H1 (cell line): ENCODE data around the gene F10. TPM values are rescaled to one million over a fixed set of nuclear protein-coding genes. Genes with fewer than 3 reads are reported as not detected.

Experiments
- CTCF ChIA-PET: fragments of 300-600 bp; sonication (Branson Sonifier 250); formaldehyde crosslinking; loops from one replicate; lab custom pipeline; 2021; ENCODE audit not compliant: partially characterized antibody; lab: Charles Lee
- POLR2A ChIA-PET: fragments of 300-600 bp; sonication (Branson Sonifier 250); formaldehyde crosslinking; loops from one replicate; lab custom pipeline; 2021; ENCODE audit warnings: inconsistent platforms; ENCODE audit not compliant: partially characterized antibody; lab: Charles Lee
- DNase-seq, 2 experiments: peaks; one replicate each; pipeline versions ENCODE4 v3.0.0 to v3.0.0-alpha.2; 2010 to 2022; ENCODE audit warnings: low spot score in 2 of 2, low read depth in 1 of 2, mixed read lengths in 1 of 2
- FAIRE-seq: peaks from 2 replicates; lab custom pipeline; 2011; peaks lifted over from hg19 to GRCh38; lab: Jason Lieb, UNC
- H2AFZ ChIP-seq: 2 replicates; pipeline ENCODE4 v1.8.1; 2012; ENCODE audit warnings: low read length, inconsistent platforms
- H2AK5ac ChIP-seq: 2 replicates; pipeline ENCODE4 v1.6.1; 2013; ENCODE audit warnings: low read depth, low read length
- H2BK120ac ChIP-seq: replicated peaks from 2 replicates; pipeline ENCODE3; 2013; ENCODE audit warnings: low read depth, low read length, inconsistent platforms
- H2BK12ac ChIP-seq: 2 replicates; pipeline ENCODE4 v1.6.1; 2013; ENCODE audit warnings: low read depth, low read length
- H2BK15ac ChIP-seq: 2 replicates; pipeline ENCODE4 v1.6.1; 2013; ENCODE audit warnings: low read length
- H2BK20ac ChIP-seq: 2 replicates; pipeline ENCODE4 v1.6.1; 2013; ENCODE audit warnings: low read length
- H2BK5ac ChIP-seq: 2 replicates; pipeline ENCODE4 v1.6.1; 2013; ENCODE audit warnings: low read depth, low read length
- H3K14ac ChIP-seq: 2 replicates; pipeline ENCODE4 v1.6.1; 2013; ENCODE audit warnings: inconsistent platforms; ENCODE audit not compliant: insufficient read length
- H3K18ac ChIP-seq: 2 replicates; pipeline ENCODE4 v1.6.1; 2013; ENCODE audit warnings: low read length; ENCODE audit errors: extremely low read depth
- H3K23ac ChIP-seq: 2 replicates; pipeline ENCODE4 v1.6.1; 2013; ENCODE audit warnings: inconsistent platforms; ENCODE audit not compliant: insufficient read length
- H3K23me2 ChIP-seq: 2 replicates; pipeline ENCODE4 v1.6.1; 2013; ENCODE audit warnings: low read depth, low read length
- H3K27ac ChIP-seq: 2 replicates; pipeline ENCODE4 v1.6.1; 2011; ENCODE audit warnings: low read depth, low read length, inconsistent platforms
- H3K27me3 ChIP-seq, 4 experiments: replicated peaks in 1 of 4; 1 replicate in 1 of 4; 2 replicates in 3 of 4; pipeline versions ENCODE4 v1.6.1 to v1.8.1; 2011 to 2013; ENCODE audit warnings: low read length in 3 of 4, mild to moderate bottlenecking in 3 of 4, inconsistent platforms in 2 of 4, mixed read lengths in 2 of 4, moderate library complexity in 1 of 4; ENCODE audit not compliant: control insufficient read depth in 3 of 4, insufficient read depth in 3 of 4; ENCODE audit errors: extremely low read depth in 1 of 4
- H3K36me3 ChIP-seq, 4 experiments: 2 replicates each; pipeline versions ENCODE4 v1.6.1 to v1.8.1; 2011 to 2013; ENCODE audit warnings: mild to moderate bottlenecking in 4 of 4, low read length in 3 of 4, moderate library complexity in 2 of 4, control low read depth in 1 of 4, inconsistent platforms in 1 of 4; ENCODE audit not compliant: insufficient read depth in 4 of 4, control insufficient read depth in 2 of 4
- H3K4ac ChIP-seq: replicated peaks from 2 replicates; pipeline ENCODE3; 2013; ENCODE audit warnings: low read length, low read depth, mixed read lengths, inconsistent platforms; ENCODE audit not compliant: insufficient read length
- H3K4me1 ChIP-seq, 4 experiments: replicated peaks in 1 of 4; 1 replicate in 1 of 4; 2 replicates in 3 of 4; pipeline versions ENCODE4 v1.6.1 to v1.8.1; 2011 to 2013; ENCODE audit warnings: low read length in 3 of 4, inconsistent platforms in 2 of 4, mixed read lengths in 1 of 4; ENCODE audit not compliant: insufficient read depth in 4 of 4, control insufficient read depth in 3 of 4
- H3K4me2 ChIP-seq, 2 experiments: 2 replicates each; pipeline versions ENCODE4 v1.6.1 to v1.8.1; 2011 to 2013; ENCODE audit warnings: low read depth in 2 of 2, low read length in 2 of 2, control low read depth in 1 of 2, inconsistent platforms in 1 of 2, mild to moderate bottlenecking in 1 of 2; ENCODE audit not compliant: insufficient read depth in 1 of 2
- H3K4me3 ChIP-seq, 4 experiments: fragments of 200-600, 300-600 bp in 1 of 4; sonication (generic), shearing (Covaris generic), sonication (Bioruptor Twin) in 1 of 4; 2 replicates each; pipeline versions ENCODE4 v1.5.1 to v1.8.1; 2011 to 2016; ENCODE audit warnings: low read length in 4 of 4, low read depth in 3 of 4, control low read depth in 2 of 4, inconsistent platforms in 2 of 4, mild to moderate bottlenecking in 2 of 4, mixed read lengths in 1 of 4, moderate library complexity in 1 of 4; ENCODE audit not compliant: insufficient read depth in 2 of 4; ENCODE audit errors: extremely low read depth in 1 of 4
- H3K56ac ChIP-seq: replicated peaks from 2 replicates; pipeline ENCODE3; 2013; ENCODE audit warnings: low read depth, mild to moderate bottlenecking, mixed read lengths, low read length, inconsistent platforms; ENCODE audit not compliant: insufficient read length
- H3K79me1 ChIP-seq: 2 replicates; pipeline ENCODE4 v1.6.1; 2013; ENCODE audit warnings: low read depth, low read length, control low read depth
- H3K79me2 ChIP-seq, 2 experiments: 2 replicates each; pipeline versions ENCODE4 v1.6.1 to v1.8.1; 2012 to 2013; ENCODE audit warnings: low read length in 2 of 2, mild to moderate bottlenecking in 2 of 2, inconsistent platforms in 1 of 2; ENCODE audit not compliant: insufficient read depth in 2 of 2, control insufficient read depth in 1 of 2
- H3K9ac ChIP-seq, 4 experiments: replicated peaks in 1 of 4; 1 replicate in 1 of 4; 2 replicates in 3 of 4; pipeline versions ENCODE4 v1.6.1 to v1.8.1; 2011 to 2013; ENCODE audit warnings: low read depth in 3 of 4, low read length in 3 of 4, control low read depth in 2 of 4, mild to moderate bottlenecking in 2 of 4, moderate library complexity in 2 of 4, inconsistent platforms in 1 of 4; ENCODE audit errors: extremely low read depth in 1 of 4
- H3K9me3 ChIP-seq, 2 experiments: 2 replicates each; pipeline versions ENCODE4 v1.6.1 to v1.8.1; 2012 to 2013; ENCODE audit warnings: mild to moderate bottlenecking in 2 of 2, moderate library complexity in 2 of 2, control low read depth in 1 of 2, inconsistent platforms in 1 of 2, low read depth in 1 of 2, low read length in 1 of 2, mixed read lengths in 1 of 2; ENCODE audit not compliant: insufficient read depth in 2 of 2
- H4K20me1 ChIP-seq, 2 experiments: replicated peaks in 1 of 2; 2 replicates each; pipeline versions ENCODE3 to v1.8.1; 2011 to 2013; ENCODE audit warnings: inconsistent platforms in 2 of 2, low read length in 2 of 2, mild to moderate bottlenecking in 1 of 2; ENCODE audit not compliant: insufficient read depth in 2 of 2, control insufficient read depth in 1 of 2
- H4K5ac ChIP-seq: 2 replicates; pipeline ENCODE4 v1.6.1; 2013; ENCODE audit warnings: low read length, low read depth, mixed read lengths, inconsistent platforms; ENCODE audit not compliant: insufficient read length
- H4K8ac ChIP-seq: 2 replicates; pipeline ENCODE4 v1.8.0; 2013; ENCODE audit warnings: mild to moderate bottlenecking, moderate library complexity, low read length, inconsistent platforms; ENCODE audit not compliant: insufficient read depth; ENCODE audit errors: extremely low read depth
- H4K91ac ChIP-seq: replicated peaks from 2 replicates; pipeline ENCODE3; 2013; ENCODE audit warnings: low read length, mixed read lengths, inconsistent platforms; ENCODE audit not compliant: insufficient read length
- NRF1 ChIP-seq: IDR thresholded peaks from 2 replicates; pipeline ENCODE4 v1.6.1; 2011; ENCODE audit warnings: mild to moderate bottlenecking, low read depth, low read length, improper control_type of control experiment
- POU5F1 ChIP-seq: IDR thresholded peaks from 2 replicates; pipeline ENCODE4 v1.6.1; 2011; ENCODE audit warnings: low read depth, mild to moderate bottlenecking, low read length, moderate library complexity
- WGBS, 2 experiments: shearing (Covaris generic) in 1 of 2; methylation state at CpG; one replicate each; pipeline versions ENCODE4 v1.1.6 to v1.1.7; 2013 to 2015; ENCODE audit warnings: low lambda C conversion rate in 2 of 2, mixed read lengths in 2 of 2, inconsistent platforms in 1 of 2, low coverage in 1 of 2, missing lambda C conversion rate in 1 of 2; ENCODE audit not compliant: insufficient replicate concordance in 2 of 2, insufficient coverage in 1 of 2, insufficient read length in 1 of 2; ENCODE audit errors: extremely low coverage in 1 of 2, missing lambda C conversion rate in 1 of 2; 5-methylcytosine and 5-hydroxymethylcytosine counted together
- polyA plus RNA-seq, 7 experiments: library from polyadenylated mRNA; depleted of rRNA in 3 of 7; stranded (reverse) in 5 of 7; unstranded in 2 of 7; fragments of >200 nt in 5 of 7; fragments of 200-250 nt in 2 of 7; gene quantifications; 1 replicate in 5 of 7; 2 replicates in 1 of 7; 4 replicates in 1 of 7; pipeline versions ENCODE4 v1.2.1 to v1.2.3, GENCODE V29; 2011 to 2013; ENCODE audit warnings: missing spikeins in 2 of 7, mixed read lengths in 2 of 7
- total RNA-seq: library from RNA; stranded (reverse); fragmentation: NEBNext Ultra II Directional; extraction: Animal tissue kit (Norgen Biotek cat#: 25700); gene quantifications from 2 replicates; pipeline ENCODE4 v1.2.1, GENCODE V29; 2021

F10 gene
- total and polyA plus RNA-seq, 2 of the 8 experiments (the other 6 are each of a cell fraction or from before 2014, with no cell fraction given), result 2.0 to 4.2 TPM

DNA sequence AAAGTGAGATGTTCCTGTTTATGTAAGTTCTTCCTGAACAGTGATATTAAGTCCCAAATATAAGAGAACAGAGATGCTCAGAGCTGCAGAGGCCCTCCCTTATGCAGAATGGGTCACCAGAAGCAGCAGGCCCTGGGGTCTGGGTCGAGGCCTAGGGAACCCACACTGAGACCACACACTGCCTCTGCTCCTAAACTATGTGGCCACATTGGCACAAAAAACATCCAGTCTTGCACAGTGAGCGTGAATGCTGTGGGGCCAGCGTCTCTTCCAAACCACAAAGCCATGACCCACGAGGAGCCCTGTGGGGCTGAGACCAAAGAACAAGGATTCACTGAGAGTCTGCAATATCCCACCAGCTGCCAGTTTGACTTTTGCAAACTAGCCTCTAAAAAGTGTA lies 59.4 kb downstream of the F10 start:
- H2AK5ac ChIP-seq, result no peak overlapping the region
- DNase-seq (no peak), FAIRE-seq (no peak)
- no peak overlapping the region for H2AFZ ChIP-seq
- H3K14ac ChIP-seq, result no peak overlapping the region
- no peak overlapping the region for H2BK5ac ChIP-seq
- no peak overlapping the region for H2BK15ac ChIP-seq
- no peak overlapping the region for H3K4me2 ChIP-seq
- H2BK20ac ChIP-seq, result no peak overlapping the region
- H2BK120ac ChIP-seq, result no peak overlapping the region
- TF ChIP-seq NRF1 (no peak), POU5F1 (no peak)
- TF ChIP-seq, all 59 proteins: peak for 0
- H4K20me1 ChIP-seq, result peaks cover 6 to 17% of the 10 kb centered on the region in 2 experiments
- WGBS, 2 experiments, result 89% methylated on average over 4 of the region's 4 CpGs; no CpG with 5 or more reads in 1 of the 2 experiments
- ChIA-PET CTCF (interaction anchor here (1.3 kb wide), 1 partner anchor 59 kb away, joined by 4 read pairs; no protein-coding TSS in a partner anchor), POLR2A (interaction anchor here (1.1 to 2.5 kb wide), 3 partner anchors 10 to 21 kb away, joined by 3 to 8 read pairs (median 6); no protein-coding TSS in a partner anchor)
- no peak overlapping the region for H3K4me3 ChIP-seq
- H2BK12ac ChIP-seq, result no peak overlapping the region
- no peak overlapping the region for H4K5ac ChIP-seq
- no peak overlapping the region for H3K23ac ChIP-seq
- no peaks in the 10 kb centered on the region for H3K23me2 ChIP-seq
- no peak overlapping the region for H3K56ac ChIP-seq
- H3K27ac ChIP-seq, result no peak overlapping the region
- H3K9me3 ChIP-seq, result no peaks in the 10 kb centered on the region
- H3K79me1 ChIP-seq, result peaks cover 1% of the 10 kb centered on the region; the same call in 1 of the 2 replicates
- H4K8ac ChIP-seq, result no peak overlapping the region
- no peaks in the 10 kb centered on the region for H3K79me2 ChIP-seq
- H4K91ac ChIP-seq, result no peak overlapping the region
- no peaks in the 10 kb centered on the region for H3K27me3 ChIP-seq
- no peak overlapping the region for H3K9ac ChIP-seq
- H3K36me3 ChIP-seq, result peaks cover 19 to 69% (median 49%) of the 10 kb centered on the region in 4 experiments
- H3K4me1 ChIP-seq, result peaks cover 0 to 10% (median 2%) of the 10 kb centered on the region in 4 experiments; a peak in 5 of 7 replicates
- no peak overlapping the region for H3K18ac ChIP-seq
- no peak overlapping the region for H3K4ac ChIP-seq
